OCI-LY7 (cell line): Measurements from ENCODE around the gene MFGE8. TPM values are rescaled to one million over a fixed set of nuclear protein-coding genes. Genes with fewer than 3 reads are reported as not detected.
"Not testable (repeated sequence)": the region's sequence is repeated elsewhere in the genome, so short reads cannot be mapped to it uniquely, and the experiment has no call there.

Source experiments
- BruUV-seq: library from RNA; stranded (reverse); fragments of 400-500 nt; replicated peaks from 2 replicates; lab custom pipeline; 2021; lab: Mats Ljungman, UMichigan
- CTCF ChIA-PET: fragments of 300-600 bp; sonication (Branson Sonifier 250); formaldehyde crosslinking; loops from one replicate; lab custom pipeline; 2022; ENCODE audit warnings: antibody characterized with exemption; ENCODE audit not compliant: unreplicated experiment; lab: Charles Lee
- POLR2A ChIA-PET: fragments of 300-600 bp; sonication (Branson Sonifier 250); formaldehyde crosslinking; loops from one replicate; lab custom pipeline; 2022; ENCODE audit warnings: antibody characterized with exemption; lab: Charles Lee
- DNase-seq: peaks from one replicate; pipeline ENCODE4 v3.0.0-alpha.2; 2015; ENCODE audit warnings: low spot score
- H2AFZ ChIP-seq: fragments of 200-600 bp; sonication (generic), shearing (Covaris generic); 2 replicates; pipeline ENCODE4 v1.6.1; 2014; ENCODE audit warnings: mild to moderate bottlenecking, antibody characterized with exemption, low read length, moderate library complexity
- H3K27ac ChIP-seq: fragments of 200-600 bp; sonication (generic); 2 replicates; pipeline ENCODE4 v1.5.1; 2014; ENCODE audit warnings: mixed run types, low read depth, mild to moderate bottlenecking, moderate library complexity, low read length, inconsistent platforms; ENCODE audit not compliant: poor library complexity, severe bottlenecking
- H3K36me3 ChIP-seq: fragments of 200-600 bp; sonication (generic); 2 replicates; pipeline ENCODE4 v1.6.1; 2014; ENCODE audit warnings: mild to moderate bottlenecking, antibody characterized with exemption, low read length, moderate library complexity, mixed read lengths; ENCODE audit not compliant: insufficient read depth
- H3K4me1 ChIP-seq: fragments of 200-600 bp; sonication (generic); 2 replicates; pipeline ENCODE4 v1.5.1; 2014; ENCODE audit warnings: mild to moderate bottlenecking, low read length; ENCODE audit not compliant: insufficient read depth, poor library complexity, severe bottlenecking
- H3K4me2 ChIP-seq: fragments of 200-600 bp; sonication (generic); 2 replicates; pipeline ENCODE4 v1.6.1; 2014; ENCODE audit warnings: mild to moderate bottlenecking, low read length
- H3K4me3 ChIP-seq: fragments of 200-600 bp; sonication (generic); 2 replicates; pipeline ENCODE4 v1.5.1; 2014; ENCODE audit warnings: mild to moderate bottlenecking, low read depth, low read length; ENCODE audit not compliant: poor library complexity, severe bottlenecking
- H3K79me2 ChIP-seq: fragments of 200-600 bp; sonication (generic); 2 replicates; pipeline ENCODE4 v1.6.1; 2016; ENCODE audit warnings: low read depth, mild to moderate bottlenecking, low read length, moderate library complexity, mixed read lengths; ENCODE audit not compliant: insufficient read depth
- H3K9me2 ChIP-seq: fragments of 200-600 bp; sonication (generic); 2 replicates; pipeline ENCODE4 v1.6.1; 2016; ENCODE audit warnings: mild to moderate bottlenecking, low read length, mixed read lengths; ENCODE audit not compliant: insufficient read depth
- H3K9me3 ChIP-seq: fragments of 200-600 bp; sonication (generic); 2 replicates; pipeline ENCODE4 v1.6.1; 2014; ENCODE audit warnings: mild to moderate bottlenecking, mixed run types, low read length, mixed read lengths
- H4K20me1 ChIP-seq: fragments of 200-600 bp; sonication (generic); 2 replicates; pipeline ENCODE4 v1.6.1; 2014; ENCODE audit warnings: mild to moderate bottlenecking, antibody characterized with exemption, low read length, moderate library complexity, mixed read lengths; ENCODE audit not compliant: insufficient read depth
- EZH2phosphoT487 ChIP-seq: fragments of 200-600 bp; sonication (generic); IDR thresholded peaks from 2 replicates; pipeline ENCODE4 v1.6.1; 2018; ENCODE audit warnings: low read depth, borderline replicate concordance, mild to moderate bottlenecking, mixed run types, antibody characterized with exemption, low read length, moderate library complexity, mixed read lengths
- intact Hi-C: fragments of 100-400 bp; cut with micrococcal nuclease; formaldehyde crosslinking; loops from one replicate; pipeline ENCODE4 v1.10.0; 2022; ENCODE audit not compliant: unreplicated experiment
- total RNA-seq, 2 experiments: library from RNA; depleted of rRNA in 1 of 2; stranded (reverse); fragments of >200 nt in 1 of 2; shearing (Covaris generic) in 1 of 2; gene quantifications; 2 replicates each; pipeline ENCODE4 v1.2.3, GENCODE V29; 2014 to 2022
- TF ChIP-seq, protein P1 (sequence below): fragments of 200-600 bp; sonication (generic); conservative IDR thresholded peaks from 2 replicates; pipeline ENCODE4 v1.5.1; 2014; ENCODE audit warnings: mild to moderate bottlenecking, antibody characterized with exemption, low read length, moderate library complexity, mixed read lengths

MFGE8 gene
- total RNA-seq, 2 experiments from 2014 or later, result 11.8 to 70.4 TPM

DNA sequence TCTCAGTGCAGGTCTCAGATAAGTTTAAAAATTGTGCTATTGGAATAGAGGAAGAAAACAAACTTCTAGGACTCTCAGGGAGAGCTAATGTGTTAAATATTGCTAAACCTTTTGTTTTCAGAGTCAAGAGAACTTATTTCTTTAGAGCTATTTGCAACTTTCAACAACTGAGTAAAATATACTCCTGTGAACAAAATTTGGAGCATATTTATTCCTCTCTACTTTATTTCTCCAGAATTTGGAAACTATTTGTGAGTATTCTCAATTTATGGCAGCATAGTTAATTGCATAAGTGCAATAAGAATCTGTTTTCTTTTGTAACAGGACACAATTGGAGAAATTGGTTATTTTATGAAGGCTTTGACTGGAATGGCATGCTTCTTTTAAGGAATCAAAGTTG is 15.0 kb upstream of the MFGE8 start:
- H3K4me3 ChIP-seq, CTCF ChIA-PET, H2AFZ ChIP-seq, intact Hi-C loops, H4K20me1 ChIP-seq, DNase-seq, POLR2A ChIA-PET, H3K9me2 ChIP-seq, BruUV-seq, H3K36me3 ChIP-seq, H3K4me2 ChIP-seq, H3K4me1 ChIP-seq, H3K27ac ChIP-seq, H3K79me2 ChIP-seq, H3K9me3 ChIP-seq: not testable (repeated sequence)

DNA sequence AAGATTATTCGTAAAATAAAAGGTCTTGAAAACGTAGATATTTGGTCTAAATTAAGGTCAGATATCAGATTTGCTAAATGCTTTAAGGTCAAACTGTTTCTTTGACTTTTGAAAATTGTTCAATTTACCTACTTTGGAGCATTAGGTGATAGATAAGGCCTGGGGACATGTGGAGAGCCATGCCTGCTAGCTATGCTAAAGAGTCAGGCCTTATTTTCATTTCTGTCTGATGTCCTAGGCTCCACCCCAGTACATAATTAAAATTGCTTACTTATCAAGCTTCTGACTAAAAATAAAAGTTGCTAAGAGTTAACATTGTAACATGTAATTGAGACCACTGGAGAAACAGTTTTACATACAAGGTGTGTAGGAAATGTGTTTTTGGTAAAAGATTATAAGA is 12.5 kb upstream of the MFGE8 start:
- H3K79me2 ChIP-seq, CTCF ChIA-PET, DNase-seq, BruUV-seq, H4K20me1 ChIP-seq, H3K9me2 ChIP-seq, H3K9me3 ChIP-seq, H3K4me3 ChIP-seq, H3K27ac ChIP-seq, H3K4me2 ChIP-seq, H3K4me1 ChIP-seq, intact Hi-C loops, H2AFZ ChIP-seq, H3K36me3 ChIP-seq: not testable (repeated sequence)
- POLR2A ChIA-PET, result interaction anchor here (0.6 kb wide), 1 partner anchor 67 kb away, joined by 3 read pairs; no protein-coding TSS in a partner anchor

- intact Hi-C loops, result not testable (repeated sequence)
Observed at GRCh38 chr15:88920892-88921435, 7.8 kb upstream of the MFGE8 start.

GRCh38 chr15:88920186-88920891 is 7.2 kb upstream of the MFGE8 start:
- H3K4me2 ChIP-seq, result no peak overlapping the region
- H2AFZ ChIP-seq, result no peak overlapping the region
- no peaks in the 10 kb centered on the region for H4K20me1 ChIP-seq
- intact Hi-C loops, result no loop called here
- no peak overlapping the region for H3K27ac ChIP-seq
- no peak overlapping the region for H3K4me3 ChIP-seq
- no peak for DNase-seq
- H3K9me3 ChIP-seq, result no peaks in the 10 kb centered on the region
- BruUV-seq, result no TSS peak
- ChIA-PET CTCF (no interaction called here), POLR2A (interaction anchor here (0.7 kb wide), 1 partner anchor 38 kb away, joined by 5 read pairs; no protein-coding TSS in a partner anchor)
- H3K36me3 ChIP-seq, result no peaks in the 10 kb centered on the region
- no peaks in the 10 kb centered on the region for H3K4me1 ChIP-seq
- H3K9me2 ChIP-seq, result no peaks in the 10 kb centered on the region
- no peaks in the 10 kb centered on the region for H3K79me2 ChIP-seq
- TF ChIP-seq EZH2phosphoT487, result no peak
- TF ChIP-seq, protein P1, sequence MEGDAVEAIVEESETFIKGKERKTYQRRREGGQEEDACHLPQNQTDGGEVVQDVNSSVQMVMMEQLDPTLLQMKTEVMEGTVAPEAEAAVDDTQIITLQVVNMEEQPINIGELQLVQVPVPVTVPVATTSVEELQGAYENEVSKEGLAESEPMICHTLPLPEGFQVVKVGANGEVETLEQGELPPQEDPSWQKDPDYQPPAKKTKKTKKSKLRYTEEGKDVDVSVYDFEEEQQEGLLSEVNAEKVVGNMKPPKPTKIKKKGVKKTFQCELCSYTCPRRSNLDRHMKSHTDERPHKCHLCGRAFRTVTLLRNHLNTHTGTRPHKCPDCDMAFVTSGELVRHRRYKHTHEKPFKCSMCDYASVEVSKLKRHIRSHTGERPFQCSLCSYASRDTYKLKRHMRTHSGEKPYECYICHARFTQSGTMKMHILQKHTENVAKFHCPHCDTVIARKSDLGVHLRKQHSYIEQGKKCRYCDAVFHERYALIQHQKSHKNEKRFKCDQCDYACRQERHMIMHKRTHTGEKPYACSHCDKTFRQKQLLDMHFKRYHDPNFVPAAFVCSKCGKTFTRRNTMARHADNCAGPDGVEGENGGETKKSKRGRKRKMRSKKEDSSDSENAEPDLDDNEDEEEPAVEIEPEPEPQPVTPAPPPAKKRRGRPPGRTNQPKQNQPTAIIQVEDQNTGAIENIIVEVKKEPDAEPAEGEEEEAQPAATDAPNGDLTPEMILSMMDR, result no peak

More at GRCh38 chr15:88920892-88921435, 7.8 kb upstream of the MFGE8 start:
- DNase-seq, H3K27ac ChIP-seq, BruUV-seq, H4K20me1 ChIP-seq, H3K36me3 ChIP-seq, H2AFZ ChIP-seq, H3K9me2 ChIP-seq, H3K4me2 ChIP-seq, H3K9me3 ChIP-seq, H3K4me3 ChIP-seq, H3K4me1 ChIP-seq, H3K79me2 ChIP-seq, CTCF ChIA-PET: not testable (repeated sequence)
- POLR2A ChIA-PET, result interaction anchor here (0.7 kb wide), 1 partner anchor 39 kb away, joined by 5 read pairs; no protein-coding TSS in a partner anchor
